HG02610 (cell line): Measurements from ENCODE around the gene KDELR1.

Source experiments
- ATAC-seq: cut with Tn5 transposase; IDR thresholded peaks from one replicate; pipeline ENCODE4 v1.9.1; 2021; ENCODE audit warnings: mild to moderate bottlenecking, moderate library complexity; ENCODE audit not compliant: unreplicated experiment

Gene KDELR1

DNA sequence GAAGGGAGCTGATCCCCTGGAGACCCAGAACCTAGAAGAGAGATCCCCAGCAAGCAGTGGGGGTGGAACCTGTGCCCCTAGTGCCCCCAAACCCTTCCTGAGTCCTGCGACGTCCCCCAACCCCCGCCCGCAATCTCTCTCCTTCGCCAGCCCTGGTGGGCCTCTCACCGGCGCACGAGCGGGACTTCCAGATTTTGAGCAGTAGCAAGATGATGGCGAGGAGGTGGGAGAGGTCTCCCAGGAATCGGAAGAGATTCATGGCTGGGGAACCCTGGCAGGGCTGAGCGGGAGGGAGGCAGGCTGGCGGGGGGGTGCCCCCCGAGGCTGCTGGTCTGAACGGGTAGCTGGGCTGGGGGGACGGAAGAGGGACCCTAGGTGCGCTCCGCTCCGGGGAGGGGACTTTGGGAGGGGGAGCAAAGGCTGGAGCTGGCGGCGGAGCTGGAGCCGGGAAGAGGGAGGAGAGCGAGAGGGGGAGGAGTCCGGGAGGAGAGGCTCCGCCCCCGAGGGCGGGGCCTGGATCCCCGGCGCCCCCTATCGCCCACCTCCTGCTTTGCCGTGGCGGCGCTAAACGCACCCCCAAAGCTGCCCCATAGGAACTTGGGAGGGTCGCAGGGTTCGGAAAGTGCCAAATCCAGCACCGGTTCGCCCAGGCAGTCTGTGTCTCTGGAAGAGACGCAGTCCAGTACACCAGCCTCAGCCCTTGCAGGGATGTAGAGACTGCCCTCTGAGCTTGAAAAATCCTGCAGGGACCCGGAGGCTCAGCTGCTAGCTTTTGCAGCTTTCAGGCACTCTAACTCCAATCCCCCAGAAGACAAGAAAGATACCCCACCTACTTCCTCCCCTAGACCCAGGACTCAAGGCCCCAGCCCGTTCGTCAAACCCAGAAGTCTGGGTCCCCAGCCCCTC, at the start of gene KDELR1:
Gene KDELR1 (minus strand): TSS at position 452 of the 906 bp plus-strand sequence. CDS start 193 bp downstream, at position 259.
- peak; percentile 81 for ATAC-seq

DNA sequence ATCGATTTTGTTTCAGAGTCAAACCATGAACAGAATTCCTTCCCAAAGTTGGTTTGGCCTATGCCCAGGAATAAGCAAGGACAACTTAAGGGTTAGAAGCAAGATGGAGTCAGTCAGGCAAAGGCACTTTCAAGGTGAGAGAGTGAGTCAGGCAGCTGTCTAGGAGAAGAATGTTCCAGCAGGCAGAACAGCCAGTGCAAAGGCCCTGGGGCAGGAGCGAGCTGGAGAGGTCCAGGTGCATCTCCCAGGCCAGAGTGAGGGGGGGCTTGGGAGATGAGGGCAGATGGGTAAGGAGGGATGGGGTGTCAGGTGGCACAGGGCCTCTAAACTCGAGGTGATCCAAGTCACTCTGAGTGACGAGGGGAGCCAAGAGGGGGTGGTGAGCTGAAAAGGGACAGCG, 45.2 kb upstream of the KDELR1 start:
- ATAC-seq, result no peak

DNA sequence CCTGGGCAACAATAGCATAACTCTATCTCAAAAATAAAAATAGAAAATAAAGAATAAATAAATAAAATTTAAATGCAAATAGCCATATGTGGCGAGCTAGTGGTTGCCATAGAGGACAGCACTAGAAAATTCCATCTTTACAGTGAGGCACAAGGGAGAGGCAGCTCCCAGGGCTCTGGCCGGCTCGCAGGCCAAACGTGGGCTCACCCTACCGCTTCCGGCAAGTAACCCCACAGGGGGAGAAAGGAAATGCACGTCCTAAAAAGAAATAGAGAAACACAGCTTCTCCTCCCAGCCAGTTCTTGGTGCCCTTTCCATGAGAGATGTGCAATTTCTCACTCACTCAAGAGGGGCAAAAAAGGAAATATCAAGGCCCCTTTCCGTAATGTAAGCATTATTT, 42.0 kb upstream of the KDELR1 start:
- no peak for ATAC-seq

DNA sequence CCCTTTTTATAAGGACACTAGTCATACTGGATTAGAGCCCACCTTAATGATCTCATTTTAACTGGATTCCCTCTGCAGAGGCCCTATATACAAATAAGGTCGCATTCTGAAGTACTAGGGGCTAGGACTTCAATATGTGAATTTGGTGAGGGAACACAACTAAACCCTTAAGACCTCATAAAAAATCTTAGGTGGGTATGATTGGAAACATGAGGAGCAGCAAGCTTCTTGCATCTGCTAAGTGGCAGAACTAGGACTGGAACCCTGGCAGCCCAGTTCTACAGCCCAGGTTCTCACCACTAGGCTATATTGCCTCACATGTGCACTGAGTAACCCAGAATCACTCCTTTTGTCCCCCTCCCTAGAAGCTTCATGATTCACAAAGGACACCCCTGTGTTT, 37.3 kb upstream of the KDELR1 start:
- no peak for ATAC-seq

DNA sequence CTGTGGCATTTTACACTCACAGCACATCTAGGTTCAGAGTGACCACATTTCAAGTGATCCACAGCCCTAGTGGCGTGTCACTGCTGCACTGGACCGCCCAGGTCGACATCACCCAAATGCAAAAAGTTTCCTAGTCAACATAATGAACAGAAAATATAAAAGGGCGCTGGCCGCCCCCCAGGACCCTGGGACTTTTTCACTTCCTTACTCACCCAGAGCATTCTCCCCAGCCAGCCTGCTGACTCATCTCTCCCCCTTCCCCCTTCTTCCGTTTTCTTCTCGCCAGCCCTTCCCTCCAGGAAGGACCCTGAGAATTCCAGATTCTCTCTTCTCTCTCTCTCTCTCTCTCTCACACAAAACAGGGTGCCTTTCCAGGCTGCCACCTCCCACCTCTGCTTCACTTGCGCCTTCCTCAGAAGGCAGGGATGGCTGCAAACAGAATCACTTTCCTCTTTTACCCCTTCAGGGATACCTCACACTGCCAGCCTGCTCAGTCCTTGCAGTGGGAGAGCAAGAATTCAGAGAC, 33.4 kb upstream of the KDELR1 start:
- no peak for ATAC-seq

DNA sequence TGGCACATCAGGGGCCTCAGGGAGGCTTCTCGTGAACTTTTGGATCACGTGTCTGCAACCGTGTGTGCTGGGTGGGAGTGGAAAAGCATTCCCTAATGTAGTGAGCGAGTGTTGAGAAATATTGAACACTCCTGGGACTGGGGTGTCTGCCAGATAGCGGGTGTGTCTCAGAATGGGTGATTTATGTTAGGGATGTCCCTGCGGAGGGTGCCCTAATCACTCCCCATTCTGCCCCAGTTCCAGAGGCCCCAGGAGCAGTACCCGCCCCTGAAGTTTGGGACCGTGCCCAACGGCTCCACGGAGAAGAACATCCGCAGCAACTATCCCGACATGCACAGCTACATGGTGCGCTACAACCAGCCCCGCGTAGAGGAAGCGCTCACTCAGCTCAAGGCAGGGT, 30.2 kb upstream of the KDELR1 start:
- ATAC-seq, result no peak

DNA sequence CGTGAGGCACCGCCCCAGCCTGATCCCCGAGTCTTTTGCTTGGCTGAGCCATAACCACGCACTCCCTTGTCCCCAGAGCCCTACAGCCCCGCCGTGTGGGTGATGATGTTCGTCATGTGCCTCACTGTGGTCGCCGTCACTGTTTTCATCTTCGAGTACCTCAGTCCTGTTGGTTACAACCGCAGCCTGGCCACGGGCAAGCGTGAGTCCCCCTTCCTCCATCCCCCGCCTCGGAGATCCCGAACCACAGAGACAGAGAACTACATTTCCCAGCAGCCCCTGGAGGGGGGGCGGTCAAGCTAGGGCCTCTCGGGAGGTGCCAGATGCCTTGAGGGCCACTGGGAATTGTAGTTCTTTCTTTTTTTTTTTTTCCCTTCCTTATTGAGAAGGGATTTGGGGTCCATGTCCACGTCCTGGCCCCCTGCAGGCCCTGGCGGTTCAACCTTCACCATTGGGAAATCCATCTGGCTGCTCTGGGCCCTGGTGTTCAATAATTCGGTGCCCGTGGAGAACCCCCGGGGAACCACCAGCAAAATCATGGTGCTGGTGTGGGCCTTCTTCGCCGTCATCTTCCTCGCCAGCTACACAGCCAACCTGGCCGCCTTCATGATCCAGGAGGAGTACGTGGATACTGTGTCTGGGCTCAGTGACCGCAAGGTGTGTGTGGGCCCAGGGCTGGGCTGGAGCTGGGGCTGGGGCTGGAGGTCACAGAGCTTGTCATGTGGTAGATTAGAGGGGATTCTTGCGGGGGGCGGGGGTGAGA, 28.0 kb upstream of the KDELR1 start:
- peak; percentile 56 for ATAC-seq

DNA sequence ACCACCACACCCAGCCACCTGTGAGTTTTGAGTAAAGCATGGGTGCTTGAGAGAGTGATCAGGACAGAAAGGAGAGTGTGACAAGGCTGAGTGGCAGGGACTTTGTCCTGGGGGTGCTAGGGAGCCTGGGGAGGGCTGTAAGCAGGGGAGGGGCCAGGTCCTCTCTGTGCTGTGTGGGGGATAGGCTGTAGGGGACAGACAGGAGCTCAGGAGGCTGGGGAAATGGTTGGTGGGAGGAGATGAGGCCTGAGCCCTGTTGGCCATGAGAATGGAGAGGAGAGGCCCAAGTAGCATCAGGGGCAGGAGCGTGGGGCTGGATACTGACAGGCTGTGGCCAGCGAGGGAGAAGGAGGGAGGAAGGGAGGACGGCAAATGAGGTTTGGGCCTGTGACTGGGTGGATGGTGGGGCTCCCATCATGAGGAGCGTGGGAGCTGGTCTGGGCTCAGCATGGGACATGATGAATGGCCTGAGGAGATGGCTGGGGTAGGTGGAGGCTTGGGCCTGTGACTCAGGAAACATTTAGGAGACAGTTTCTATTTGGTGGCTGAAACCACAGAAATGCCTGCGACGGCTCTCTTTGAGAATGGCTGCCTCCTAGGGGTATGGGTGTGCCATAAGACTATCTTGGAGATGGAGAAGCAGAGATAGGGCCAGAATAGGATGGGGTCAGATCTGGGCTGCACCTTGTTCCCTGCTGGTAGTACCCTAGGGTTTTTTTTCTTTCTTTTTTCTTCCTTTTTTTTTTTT, 27.1 kb upstream of the KDELR1 start:
- no peak for ATAC-seq

DNA sequence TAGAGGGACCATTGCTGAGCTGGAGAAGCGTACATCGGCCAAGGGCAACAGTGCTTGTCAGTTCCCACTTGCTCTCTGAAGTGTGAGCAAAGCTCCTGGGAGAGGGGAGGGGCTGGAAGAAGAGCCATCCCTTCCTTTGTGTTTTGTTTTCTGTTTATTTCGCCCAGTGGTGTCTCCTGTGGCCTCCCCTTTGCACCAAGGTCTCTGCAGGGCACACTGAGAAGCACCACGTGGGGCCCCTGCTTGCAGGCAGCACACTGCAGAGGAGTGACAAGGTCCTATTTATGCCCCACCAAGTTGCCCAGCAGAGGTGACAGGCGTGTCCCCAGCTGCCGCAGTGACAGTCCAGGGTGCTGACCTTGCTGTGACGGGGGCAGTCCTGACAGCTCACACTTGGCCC, 26.1 kb upstream of the KDELR1 start:
- no peak for ATAC-seq

DNA sequence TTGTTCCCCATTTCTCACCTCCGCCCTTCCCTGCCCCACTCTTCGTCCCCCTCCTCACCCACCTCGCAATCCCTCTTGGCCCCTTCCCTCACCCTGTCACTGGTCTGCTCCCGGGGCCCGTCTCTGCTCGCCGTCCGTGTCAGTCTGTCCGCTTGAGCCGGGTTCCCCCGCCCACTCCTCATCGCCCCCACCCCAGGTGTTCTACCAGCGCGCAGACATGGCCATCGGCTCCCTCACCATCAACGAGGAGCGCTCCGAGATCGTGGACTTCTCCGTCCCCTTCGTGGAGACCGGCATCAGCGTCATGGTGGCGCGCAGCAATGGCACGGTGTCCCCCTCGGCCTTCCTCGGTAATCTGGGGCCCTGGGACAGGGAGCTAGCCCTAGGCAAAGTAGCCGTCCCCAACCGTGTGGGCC, 24.5 kb upstream of the KDELR1 start:
- ATAC-seq, result no peak

DNA sequence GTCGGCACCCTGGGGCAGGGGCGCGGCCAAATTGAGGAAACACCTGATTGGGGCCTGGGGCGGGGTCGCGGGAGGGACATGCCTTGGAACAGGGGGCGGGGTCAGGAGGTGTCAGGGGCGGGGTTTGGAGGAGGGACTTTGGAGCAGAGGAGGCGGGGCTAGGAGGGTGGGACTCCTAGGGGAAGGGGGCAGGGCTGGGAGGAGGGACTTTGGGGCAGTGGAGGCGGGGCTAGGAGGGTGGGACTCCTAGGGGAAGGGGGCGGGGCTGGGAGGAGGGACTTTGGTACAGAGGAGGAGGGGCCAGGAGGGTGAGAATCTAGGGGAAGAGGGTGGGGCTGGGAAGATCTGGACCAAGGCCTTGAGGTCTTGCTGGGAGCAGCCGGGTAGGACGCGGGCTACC, 24.0 kb upstream of the KDELR1 start:
- ATAC-seq, result no peak

DNA sequence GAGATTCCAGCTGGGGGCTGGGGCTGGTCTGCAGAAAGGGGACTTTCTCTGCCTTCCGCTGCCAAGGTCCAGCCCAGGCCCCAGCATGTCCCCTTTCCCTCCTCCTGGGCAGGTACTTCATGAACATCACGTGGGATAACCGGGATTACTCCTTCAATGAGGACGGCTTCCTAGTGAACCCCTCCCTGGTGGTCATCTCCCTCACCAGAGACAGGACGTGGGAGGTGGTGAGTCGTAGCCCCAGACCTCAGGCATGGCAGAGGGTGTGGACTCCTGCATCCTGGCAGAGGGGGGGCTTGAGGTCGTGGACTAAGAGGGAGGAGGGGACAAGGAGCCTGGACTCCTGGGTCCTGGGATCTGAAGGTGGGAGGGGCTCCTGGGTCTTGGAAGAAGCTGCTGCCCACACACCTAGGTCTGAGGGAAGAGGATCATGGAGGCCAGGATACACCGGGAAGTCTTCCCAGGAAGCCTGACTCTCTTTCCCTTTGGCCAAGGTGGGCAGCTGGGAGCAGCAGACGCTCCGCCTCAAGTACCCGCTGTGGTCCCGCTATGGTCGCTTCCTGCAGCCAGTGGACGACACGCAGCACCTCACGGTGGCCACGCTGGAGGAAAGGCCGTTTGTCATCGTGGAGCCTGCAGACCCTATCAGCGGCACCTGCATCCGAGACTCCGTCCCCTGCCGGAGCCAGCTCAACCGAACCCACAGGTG, 22.7 kb upstream of the KDELR1 start:
- no peak for ATAC-seq

DNA sequence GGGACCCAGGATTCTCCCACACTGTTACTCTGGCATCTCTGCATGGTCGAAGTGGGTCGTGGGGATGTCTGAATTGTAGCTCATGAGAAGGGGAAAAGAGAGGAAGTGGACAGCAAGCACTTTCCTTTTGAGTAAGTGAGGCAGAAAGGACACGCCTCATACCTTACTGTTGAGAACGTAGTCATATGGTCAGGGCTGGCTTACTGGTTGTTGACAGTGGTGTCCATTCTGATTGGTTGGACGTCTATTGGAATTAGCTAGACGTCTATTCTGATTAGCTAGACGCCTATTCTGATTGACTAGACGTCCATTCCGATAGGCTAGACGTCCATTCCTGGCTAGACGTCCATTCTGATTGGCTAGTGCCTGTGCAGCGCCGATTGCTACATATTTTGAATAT, 14.5 kb upstream of the KDELR1 start:
- no peak for ATAC-seq

DNA sequence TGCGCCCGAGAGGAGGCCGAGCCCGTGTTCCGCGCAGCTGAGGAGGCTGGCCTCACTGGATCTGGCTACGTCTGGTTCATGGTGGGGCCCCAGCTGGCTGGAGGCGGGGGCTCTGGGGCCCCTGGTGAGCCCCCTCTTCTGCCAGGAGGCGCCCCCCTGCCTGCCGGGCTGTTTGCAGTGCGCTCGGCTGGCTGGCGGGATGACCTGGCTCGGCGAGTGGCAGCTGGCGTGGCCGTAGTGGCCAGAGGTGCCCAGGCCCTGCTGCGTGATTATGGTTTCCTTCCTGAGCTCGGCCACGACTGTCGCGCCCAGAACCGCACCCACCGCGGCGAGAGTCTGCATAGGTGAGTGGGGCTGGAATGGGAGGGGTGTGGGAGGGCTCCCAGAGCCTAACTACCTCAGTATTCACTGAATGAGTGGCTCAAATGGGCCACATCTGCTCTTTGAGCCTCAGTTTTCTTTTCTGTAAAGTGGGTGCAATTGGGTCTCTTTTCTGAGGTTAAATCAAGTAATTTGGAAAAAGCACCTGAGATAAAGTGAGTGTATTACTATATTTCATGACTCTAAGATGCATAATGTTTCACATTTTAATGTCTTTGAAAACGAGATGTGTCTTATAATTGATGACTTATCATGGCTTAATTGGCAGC, 13.8 kb upstream of the KDELR1 start:
- no peak for ATAC-seq

DNA sequence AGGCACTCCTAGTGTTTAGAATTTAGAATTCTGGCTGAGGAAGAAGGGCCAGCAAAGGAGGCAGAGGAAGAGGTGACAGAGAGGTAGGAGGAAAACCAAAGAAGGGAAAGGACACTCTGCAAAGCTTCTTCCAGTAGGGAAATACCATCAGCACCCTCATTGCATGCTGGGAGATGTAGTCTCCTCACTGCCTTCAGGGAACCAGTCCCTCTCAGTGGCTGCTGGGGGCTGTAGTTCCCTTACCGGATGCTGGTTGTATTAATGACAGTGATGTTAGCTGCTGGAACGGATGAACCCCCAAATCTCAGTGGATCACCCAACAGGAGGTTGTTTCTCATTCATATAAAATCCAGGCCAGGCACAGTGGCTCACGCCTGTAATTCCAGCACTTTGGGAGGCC, 12.3 kb upstream of the KDELR1 start:
- ATAC-seq, result peak; percentile 76

DNA sequence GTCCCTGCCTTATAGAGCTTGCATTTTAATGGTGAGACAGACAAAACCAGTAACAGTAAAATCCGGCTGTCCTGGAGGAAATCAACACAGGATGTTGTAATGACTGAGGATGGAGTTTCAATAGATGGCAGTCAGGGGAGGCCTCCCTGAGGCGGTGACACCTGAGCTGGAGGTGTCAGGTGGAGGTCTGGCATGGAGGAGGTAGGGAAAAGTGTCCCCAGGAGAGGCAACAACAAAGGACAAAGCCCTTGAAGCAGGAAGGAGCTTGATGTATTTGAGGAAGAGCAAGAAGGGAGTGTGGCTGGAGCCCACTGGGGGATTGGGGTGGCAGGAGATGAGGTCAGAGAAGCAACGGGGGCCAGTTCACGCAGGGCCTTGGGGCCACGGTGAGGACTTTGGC, 9.9 kb upstream of the KDELR1 start:
- ATAC-seq, result no peak

DNA sequence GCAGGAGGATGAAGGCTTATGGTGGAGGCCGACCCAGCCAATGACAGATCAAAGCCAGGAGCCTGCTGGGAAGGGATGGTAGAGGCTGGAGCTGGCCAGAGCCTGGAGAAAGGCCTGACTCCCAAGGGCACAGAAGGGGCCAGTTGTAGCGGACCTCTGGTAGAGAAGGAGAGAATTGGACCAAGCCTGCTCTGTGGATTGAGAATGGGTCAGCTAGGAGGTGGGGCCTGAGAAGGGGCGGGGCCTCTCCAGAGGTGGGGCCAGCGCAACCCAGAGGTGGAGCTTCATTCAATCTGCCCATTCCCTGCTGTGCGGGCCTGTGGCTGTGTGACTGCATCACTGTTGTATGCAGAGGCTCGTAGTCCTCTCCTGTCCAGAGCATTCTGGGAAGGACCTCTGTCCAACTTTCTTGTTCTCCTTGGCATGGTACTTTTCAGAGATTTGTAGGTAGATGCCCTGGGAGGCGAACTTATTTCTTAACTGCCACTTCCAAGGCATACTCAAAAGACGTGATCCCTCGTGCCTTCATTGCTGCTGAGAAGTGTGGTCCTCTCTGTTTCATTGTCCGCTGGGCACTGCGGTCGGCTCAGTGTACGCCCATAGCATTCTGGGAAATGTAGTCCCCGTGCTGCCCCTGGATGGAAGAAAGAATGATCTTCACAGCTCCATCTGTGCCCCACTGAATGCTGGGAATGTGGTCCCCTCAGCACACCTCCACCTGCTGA, 8.8 kb upstream of the KDELR1 start:
- no peak for ATAC-seq

DNA sequence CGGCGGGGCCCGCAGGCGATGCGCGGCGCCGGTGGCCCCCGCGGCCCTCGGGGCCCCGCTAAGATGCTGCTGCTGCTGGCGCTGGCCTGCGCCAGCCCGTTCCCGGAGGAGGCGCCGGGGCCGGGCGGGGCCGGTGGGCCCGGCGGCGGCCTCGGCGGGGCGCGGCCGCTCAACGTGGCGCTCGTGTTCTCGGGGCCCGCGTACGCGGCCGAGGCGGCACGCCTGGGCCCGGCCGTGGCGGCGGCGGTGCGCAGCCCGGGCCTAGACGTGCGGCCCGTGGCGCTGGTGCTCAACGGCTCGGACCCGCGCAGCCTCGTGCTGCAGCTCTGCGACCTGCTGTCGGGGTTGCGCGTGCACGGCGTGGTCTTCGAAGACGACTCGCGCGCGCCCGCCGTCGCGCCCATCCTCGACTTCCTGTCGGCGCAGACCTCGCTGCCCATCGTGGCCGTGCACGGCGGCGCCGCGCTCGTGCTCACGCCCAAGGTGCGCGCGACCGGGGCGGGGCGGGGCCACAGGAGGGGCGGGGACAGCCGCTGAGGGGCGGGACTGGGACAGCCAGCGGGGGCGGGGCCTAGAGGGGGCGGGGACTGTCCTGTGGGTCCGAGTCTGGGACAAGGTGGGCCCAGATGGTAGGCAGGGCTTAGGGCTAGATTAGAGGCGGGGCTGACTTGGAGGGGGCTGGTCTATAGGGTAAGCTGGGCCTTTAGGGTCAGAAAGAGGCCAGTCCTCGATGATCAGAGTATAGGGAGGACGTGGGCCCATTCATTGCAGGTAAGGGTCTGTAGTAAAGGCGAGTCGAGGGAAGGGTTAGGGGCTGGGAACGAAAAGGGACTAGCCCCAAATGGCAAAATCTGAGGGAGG, 7.3 kb upstream of the KDELR1 start:
- ATAC-seq, result no peak

DNA sequence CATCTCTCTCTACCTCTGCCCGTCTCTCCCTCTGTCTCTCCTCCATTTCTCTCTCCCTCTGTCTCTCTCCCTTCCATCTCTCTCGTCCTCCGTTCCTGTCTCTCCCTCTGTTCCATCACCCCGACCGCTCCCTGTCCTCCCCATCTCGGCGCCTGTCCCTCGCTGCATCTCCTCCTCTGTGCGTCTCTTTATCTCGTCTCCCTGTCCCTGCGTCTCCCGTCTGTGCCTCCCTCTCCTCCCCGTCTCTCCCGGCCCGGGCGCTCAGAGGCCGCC, 6.7 kb upstream of the KDELR1 start:
- ATAC-seq, result no peak
